GM23248 (cell line): ENCODE measurements around the gene MRTFB.

Source experiments
- EZH2 ChIP-seq: fragments of 200-600 bp; sonication (generic); IDR thresholded peaks from 2 replicates; pipeline ENCODE4 v1.6.1; 2018; ENCODE audit warnings: antibody characterized with exemption, mild to moderate bottlenecking; ENCODE audit not compliant: insufficient read depth, poor library complexity, severe bottlenecking
- EZH2phosphoT487 ChIP-seq: fragments of 200-600 bp; sonication (generic); IDR thresholded peaks from 2 replicates; pipeline ENCODE4 v1.6.1; 2018; ENCODE audit warnings: antibody characterized with exemption, moderate library complexity, mild to moderate bottlenecking, low read depth; ENCODE audit not compliant: insufficient read depth

- TF ChIP-seq EZH2 = no peak
- TF ChIP-seq EZH2phosphoT487 = no peak
Observed at GRCh38 chr16:14092561-14092960, 21.4 kb downstream of the MRTFB start.
